GM18502 (cell line): Measurements from ENCODE around the gene ABCA4.
"Not testable (repeated sequence)": the region's sequence is repeated elsewhere in the genome, so short reads cannot be mapped to it uniquely, and the experiment has no call there.

Experiments used
- ATAC-seq: cut with Tn5 transposase; IDR thresholded peaks from one replicate; pipeline ENCODE4 v1.9.1; 2021; ENCODE audit warnings: mild to moderate bottlenecking; ENCODE audit not compliant: unreplicated experiment, poor library complexity

The ABCA4 gene

DNA sequence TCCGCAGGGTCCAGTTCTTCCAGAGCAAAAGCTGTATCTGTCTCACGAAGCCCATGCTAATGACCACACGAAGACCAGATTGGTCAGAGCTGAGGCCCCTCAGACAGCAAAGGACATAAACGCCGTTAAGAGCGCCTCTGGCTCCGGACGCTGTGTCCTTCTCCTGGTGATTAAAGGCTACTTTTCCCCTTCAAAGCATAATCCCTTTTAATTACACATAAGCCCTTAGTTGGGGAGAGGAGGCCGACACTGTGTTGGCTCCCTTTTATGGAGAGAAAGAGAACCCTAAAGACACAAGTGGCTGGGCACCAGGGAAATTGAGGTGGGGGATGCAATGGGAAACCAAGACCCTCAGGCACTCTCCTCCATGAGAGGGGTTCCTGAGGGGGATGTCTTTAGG lies at the start of gene ABCA4:
Gene ABCA4 (minus strand): TSS at position 158 of the 400 bp plus-strand sequence. CDS start 103 bp downstream, at position 55.
- no peak for ATAC-seq

DNA sequence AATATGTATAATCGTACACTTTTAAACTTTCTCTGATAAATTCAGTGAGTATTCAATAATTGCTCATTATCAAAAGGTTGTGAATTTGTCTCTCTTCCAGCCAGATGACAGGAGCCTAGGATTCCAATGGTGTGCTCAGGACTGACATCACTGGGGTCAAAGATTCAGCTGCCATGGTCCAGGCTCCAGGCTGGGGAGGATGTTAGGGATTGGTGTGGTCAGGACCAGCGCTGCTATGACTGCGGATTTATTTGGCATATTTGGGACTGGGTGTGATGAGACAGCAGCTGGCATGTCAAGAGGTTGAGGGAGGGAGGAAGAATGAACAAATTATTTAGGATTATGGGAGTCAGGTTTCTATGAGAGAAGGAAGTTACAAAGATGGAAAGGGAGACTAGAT lies 48.2 kb upstream of the ABCA4 start:
- ATAC-seq = no peak

DNA sequence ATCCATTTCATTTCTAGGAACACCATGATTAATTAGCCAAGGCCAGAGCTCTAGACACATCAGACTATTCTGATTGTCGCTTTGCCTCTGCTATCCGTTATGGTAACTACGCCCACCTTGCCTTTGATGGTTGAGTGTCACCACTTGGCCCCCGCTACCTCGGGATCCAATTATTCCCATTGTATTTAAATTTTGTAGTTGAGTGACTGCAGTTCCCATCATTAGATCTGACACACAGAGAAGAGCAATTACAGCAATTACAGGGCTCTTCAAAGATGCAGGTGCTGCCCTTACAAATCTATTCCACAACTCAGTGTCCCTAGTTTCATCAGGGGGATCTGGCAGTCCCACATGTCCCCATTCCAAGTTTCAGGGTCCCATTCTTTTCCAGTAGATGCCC lies 44.9 kb upstream of the ABCA4 start:
- no peak for ATAC-seq

DNA sequence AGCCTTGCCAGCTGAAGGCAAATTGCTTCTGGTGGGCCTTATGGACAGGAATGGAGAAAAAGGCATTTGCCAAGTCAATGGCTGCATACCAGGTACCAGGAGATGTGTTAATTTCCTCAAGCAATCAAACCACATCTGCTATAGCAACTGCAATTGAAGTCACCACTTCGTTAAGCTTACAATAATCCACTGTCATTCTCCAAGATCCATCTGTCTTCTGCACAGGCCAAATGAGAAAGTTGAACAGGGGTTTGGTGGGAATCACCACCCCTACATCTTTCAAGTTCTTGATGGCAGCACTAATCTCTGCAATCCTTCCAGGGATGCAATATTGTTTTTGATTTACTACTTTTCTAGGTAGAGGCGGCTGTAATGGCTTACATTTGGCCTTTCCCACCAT lies 43.9 kb upstream of the ABCA4 start:
- not testable (repeated sequence) for ATAC-seq

DNA sequence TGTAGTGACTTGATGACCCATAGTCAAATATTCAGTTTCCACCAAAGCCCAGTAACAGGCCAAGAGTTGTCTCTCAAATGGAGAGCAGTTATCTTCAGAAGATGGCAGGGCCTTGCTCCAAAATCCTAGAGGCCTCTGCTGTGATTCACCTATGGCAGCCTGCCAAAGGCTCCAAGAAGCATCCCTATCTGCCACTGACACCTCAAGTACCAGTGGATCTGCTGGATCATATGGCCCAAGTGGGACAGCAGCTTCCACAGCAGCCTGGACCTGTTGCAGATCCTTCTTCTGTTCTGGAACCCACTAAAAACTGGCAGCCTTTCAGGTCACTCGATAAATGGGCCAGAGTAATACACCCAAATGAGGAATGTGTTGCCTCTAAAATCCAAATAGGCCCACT lies 43.2 kb upstream of the ABCA4 start:
- ATAC-seq = not testable (repeated sequence)

DNA sequence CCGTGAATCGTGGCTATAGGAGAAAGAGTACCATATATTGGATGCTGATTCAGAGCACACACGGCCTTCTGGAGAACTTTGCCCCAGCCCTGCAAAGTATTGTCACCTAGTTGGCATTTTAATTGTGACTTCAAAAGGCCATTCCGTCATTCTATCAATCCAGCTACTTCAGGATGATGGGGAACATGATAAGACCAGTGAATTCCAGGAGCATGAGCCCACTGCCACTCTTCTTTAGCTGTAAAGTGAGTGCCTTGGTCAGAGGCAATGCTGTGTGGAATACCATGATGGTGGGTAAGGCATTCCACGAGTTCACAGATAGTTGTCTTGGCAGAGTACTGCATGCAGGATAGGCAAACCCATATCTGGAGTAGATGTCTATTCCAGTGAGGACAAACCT lies 42.3 kb upstream of the ABCA4 start:
- ATAC-seq = not testable (repeated sequence)

DNA sequence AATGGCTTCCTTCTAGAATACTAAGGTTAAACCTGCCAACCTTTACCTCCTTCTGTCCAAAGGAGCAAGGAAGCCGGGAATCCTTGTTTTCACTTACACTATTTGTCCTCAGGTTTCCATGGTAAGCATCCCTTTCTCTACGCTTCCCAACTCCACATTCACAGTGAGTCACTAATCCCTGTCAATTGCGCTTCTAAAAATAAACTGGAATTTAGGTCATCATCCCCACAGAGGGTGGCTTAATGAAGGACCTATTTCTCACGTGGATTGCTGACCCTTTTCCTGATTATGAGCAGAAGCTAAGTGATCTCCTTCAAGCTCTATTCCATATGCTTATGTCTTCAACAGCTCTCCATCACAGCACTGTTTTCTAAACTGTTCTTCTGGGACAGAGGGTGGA lies 39.9 kb upstream of the ABCA4 start:
- no peak for ATAC-seq

DNA sequence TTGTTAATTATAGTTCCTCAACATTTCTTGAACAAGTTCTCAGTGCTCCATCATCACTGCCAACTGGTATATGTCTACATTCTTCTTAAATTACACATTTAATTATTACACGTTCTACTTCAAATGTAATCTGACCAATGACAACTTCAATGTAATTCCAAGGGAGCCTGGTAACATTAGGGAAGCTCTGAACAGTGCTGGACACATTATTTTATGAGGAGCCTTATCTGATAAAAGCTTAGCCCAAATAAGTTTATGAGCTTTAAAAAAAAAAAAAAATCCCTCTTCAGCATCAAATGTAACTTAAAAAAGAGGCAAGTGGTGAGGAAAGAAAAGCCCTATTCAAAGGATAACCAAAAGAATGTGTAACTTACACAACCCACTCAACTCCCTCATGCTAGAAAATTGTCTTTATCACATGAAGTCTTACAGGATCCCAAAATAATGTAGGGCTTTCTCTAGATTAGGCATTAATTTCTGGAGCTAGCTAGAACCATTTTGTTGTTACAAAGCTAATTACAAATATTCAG lies 35.2 kb upstream of the ABCA4 start:
- no peak for ATAC-seq

DNA sequence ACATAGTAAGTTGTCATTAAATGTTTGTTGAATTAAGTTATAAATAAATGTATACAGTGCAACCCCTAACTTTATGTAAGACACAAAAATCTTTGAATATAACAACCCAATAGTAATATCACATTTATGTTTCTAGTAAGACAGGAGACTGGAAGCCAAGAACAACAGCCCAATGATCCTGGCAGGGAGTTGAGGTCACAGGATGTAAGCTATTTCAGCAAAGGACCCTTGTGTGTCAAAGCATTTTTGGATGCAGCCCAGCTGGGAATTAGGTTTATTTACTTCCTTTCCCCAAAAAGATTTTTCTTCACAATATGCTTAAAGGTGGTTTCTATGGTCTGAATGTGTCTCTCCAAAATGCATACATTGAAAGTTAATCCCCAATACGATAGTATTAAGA lies 34.0 kb upstream of the ABCA4 start:
- ATAC-seq = no peak

DNA sequence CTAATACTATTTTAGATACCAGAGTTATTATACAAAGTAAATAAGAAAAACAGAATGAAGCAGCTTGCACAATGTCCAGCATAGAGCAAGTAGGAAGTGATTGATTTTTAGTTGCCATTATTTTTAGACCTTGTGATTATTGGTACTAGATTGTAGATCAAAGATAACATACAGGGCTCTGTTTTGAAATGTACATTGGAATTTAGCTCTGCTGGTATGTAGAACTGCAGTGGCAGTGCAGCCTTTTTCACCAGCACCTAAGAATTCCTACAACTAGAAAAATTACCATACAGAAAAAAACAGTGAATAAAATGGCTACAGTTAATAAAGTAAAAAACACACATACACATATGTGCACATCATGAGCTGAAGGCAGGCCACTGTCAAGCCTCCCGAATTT lies 32.2 kb upstream of the ABCA4 start:
- no peak for ATAC-seq

DNA sequence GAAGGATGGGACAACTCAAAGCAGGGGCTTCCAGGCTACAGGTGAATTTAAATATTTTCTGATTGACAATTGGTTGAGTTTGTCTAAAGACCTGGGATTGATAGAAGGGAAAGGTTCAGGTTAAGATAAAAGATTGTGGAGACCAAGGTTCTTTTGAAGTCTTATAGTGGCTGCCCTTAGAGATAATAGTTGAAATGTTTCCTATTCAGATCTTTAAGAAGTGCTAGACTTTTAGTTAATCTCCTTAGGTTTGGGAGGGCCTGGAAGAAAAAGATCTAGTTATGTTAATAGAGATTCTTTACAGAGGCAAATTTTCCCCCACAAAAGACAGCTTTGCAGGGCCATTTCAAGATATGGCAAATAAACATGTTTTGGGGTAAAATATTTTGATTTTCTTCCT lies 28.2 kb upstream of the ABCA4 start:
- not testable (repeated sequence) for ATAC-seq

DNA sequence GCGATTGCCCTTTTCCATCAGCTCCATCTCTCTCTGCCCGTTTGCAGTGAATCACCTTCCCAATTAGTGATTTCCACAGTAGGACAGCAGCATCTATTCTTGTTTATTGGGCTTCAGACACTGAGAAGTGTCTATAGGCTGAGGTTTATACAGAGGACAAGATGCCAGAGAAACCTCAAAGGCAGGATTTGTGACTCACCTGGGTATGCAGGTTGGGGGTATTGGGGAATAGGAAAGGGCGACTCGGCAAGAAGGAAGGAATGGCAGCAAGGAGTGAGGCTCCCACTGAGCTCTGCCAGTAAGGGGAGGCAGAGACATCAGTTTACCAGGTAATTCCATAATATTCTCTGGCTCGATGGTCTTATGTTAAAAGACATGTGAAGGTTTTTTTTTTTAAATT lies 25.3 kb upstream of the ABCA4 start:
- no peak for ATAC-seq

DNA sequence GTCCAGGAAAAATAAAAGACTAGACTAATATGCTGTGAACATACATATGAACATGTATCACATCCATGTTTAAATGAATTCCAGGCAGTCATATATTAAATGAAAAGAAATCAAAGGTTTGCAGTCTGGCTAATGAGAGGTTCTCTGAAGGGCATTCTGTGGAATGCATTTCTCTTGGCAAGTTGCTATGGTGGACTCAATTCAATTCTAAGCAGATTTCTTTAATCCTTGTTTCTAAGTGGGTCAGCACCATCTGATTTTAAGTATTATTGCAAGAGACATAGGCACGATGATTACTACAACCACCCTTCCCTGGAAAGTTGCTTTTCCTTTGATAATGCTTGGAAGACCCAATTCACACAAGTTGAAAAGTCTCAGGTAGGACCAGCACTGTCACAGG lies 23.9 kb upstream of the ABCA4 start:
- ATAC-seq = no peak

DNA sequence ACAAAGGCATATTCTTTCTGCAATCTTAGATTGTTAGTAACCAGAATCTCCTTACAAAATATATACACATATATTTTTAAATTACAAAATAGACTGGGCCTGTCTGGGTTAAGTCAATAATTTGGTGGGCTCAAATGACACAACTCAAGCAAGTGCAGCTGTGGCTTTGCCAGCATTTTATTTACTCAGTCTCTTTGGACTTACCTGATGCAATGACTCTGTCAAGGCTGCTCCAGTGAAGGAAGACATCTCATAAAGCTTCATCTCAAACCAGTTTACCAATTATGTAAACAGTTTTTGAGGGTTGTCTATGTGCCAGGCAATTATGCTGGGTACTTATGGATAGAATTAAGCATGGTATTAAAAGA lies 22.8 kb upstream of the ABCA4 start:
- no peak for ATAC-seq

DNA sequence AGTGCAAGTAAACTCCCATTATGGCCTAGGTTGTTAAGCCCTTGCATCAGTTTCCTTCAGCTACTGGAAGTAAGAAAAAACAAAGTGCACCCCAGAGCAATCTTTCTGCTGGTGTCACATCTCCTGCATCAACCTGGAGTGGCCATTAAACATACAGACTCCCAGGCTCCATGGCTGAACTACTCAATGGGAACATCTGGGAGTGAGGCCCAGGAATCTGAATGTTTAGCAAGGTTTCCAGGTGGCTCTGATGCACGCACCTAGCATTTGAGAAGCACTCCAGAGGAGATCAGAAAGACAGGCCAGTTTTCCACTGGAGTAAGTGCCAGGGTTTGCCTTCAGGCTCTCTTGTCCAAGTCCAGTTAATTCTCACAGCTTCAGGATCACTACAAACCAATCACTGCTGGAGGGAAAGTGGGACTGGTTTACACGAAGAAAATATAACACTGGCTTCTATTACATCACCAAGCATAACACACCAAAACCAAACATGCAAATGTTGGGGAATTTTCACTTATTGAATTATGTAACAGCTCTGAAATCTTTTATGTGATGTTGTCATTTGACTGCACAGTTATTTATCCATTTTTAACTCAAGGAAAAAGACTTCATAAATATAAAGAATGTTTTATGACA lies 22.3 kb upstream of the ABCA4 start:
- ATAC-seq = no peak

DNA sequence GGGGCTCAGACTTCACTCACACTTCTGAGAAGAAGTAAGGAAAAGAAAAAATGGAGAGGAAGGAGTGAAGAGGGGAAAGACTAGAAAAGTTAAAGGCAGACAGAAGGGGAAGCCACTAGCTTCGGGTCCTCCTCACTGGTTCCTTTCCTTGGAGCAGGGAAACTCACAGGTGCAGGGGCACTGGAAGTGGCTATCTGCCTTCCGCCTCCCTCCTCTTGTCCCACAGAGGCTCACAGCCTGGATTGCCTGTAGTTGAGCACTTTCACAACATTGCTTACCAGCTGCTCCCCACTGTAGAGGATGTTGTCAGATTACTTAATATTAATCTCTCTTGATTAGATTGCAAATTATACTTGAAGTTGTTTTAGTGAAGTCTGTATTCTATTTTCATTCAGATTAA lies 21.6 kb upstream of the ABCA4 start:
- no peak for ATAC-seq

DNA sequence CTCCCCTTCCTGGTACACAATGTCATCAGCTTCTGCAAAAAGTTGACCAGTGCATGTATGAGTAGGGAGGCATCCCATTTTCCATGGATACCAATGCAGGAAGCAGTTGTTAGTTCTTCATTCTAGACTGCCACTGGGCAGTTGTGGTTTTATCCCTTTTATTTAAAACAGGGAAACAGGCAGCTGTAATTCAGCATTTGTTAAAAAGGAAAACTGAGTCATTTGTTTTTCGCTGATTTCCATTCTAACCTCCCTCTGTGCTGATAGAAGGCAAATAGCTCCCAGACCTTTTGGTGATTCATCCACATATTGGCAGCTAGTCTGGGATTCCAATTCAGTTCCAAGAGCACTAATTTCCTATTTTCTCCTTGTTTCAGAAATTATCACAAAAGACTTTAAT lies 21.1 kb upstream of the ABCA4 start:
- no peak for ATAC-seq

DNA sequence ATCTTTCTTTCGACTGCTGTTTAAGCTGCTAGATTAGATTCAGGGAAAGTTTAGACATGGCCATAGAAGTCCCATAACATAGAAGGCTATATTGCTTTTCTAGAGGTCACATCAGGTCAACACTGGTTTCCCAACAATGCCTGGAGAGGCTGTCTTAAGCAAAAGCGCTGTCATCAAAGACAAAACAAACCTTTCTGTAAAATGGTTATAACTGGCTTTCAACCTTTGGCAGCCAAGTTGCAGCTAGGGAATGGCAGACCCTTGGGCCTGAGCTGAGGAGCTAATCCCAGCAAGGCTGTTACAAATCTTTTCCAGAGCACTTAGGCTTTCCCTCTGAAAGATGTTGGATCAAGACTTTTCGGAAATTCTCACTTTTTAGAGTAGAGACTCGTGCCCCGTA lies 11.2 kb upstream of the ABCA4 start:
- ATAC-seq = no peak

DNA sequence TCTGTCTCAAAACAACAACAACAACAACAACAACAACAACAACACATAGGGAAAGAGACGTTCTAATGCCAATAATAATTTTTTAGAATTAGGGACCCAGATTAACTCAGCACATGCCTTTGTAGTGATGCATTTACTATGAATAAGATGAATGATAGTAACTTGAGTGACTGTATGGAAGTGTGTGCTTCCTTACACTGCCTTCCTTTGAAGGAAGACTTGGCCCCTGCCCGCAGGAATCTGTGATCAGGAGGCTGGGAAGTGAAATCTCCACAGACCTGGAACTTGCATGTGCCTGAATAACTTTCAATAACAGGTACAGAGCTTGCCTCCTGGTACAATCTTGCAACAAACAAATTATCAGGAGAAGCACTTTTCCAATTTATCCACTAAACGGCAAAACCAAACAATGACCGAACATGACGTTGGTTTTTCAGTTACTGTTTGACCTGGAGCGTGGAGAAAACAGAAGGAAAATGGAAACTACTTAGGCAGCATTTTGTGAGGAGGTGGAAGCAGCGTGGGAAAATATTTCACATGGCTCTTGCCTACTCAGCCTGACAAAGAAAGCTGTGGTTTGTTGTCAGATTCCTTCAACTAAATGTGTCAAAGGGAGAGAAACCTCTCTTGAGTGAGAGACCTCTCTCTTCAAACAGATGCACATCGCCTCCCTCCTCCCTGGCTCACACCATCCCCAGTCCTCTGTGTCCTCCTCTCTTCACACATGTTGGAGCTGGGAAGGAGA lies 10.1 kb upstream of the ABCA4 start:
- ATAC-seq = no peak

DNA sequence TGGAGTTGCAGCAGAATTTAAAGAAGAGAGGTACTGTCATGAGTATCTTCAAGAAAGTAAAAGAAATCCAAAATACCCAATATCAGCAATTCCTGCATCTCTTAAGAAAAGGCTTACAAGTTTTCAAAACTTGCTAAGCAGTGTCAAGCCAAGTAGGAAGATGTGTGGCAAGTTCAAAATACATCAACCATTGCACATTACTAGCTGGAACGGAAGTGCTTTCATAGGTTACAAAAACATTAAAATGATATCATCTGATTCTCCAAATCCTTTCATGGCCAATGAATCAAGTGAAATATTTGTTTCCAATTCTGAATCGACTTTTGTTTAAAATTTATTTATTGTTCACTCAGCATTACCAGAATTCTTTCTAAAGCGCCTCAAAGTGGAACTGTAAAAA lies 5.7 kb upstream of the ABCA4 start:
- ATAC-seq = no peak

DNA sequence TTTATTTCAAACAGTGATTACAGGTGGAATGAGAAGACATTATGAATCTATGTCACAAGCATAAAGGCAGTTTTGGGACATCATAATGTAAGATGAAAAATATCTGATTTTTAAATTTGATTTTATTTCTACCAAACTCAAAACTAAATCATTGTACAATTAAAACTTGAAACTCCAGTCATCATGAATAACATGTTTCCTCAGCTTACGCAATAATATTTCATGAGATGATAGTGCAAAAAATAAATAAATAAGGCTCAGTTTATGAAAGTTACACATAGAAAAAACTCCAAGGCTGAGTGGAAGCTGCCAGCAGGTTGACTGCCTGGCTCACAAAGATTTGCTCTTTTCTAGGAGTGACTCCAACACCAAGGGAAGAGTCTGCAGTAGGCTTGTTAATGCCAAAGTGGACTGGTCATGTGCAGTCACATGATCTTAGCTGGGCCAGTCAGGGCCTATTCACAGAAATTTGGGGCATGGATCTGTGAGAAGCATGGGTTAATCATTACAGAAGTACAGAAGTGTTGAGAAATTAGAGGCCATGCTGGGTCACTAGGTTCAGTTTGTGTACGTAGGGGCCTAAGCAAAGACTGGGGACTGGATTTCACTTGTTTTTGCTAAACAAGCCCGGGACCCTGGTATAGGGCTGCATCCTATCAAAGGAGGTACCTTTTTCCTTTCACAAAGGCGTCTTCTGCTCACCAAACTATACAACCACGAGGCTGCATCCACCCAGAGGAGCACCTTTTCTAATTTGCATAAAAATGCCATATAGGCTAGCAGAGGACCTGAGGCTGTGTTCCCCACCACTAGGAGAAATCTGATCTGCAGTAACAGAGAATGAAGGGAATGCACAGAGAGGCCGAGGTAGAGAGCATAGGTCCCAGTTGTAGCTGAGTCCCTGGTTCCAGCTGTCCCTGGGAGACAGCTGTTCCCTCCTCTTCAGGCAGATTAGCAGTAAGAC lies 4.9 kb upstream of the ABCA4 start:
- ATAC-seq = no peak
